Measurements from ENCODE around the gene CAPN10.

CAPN10 gene

DNA sequence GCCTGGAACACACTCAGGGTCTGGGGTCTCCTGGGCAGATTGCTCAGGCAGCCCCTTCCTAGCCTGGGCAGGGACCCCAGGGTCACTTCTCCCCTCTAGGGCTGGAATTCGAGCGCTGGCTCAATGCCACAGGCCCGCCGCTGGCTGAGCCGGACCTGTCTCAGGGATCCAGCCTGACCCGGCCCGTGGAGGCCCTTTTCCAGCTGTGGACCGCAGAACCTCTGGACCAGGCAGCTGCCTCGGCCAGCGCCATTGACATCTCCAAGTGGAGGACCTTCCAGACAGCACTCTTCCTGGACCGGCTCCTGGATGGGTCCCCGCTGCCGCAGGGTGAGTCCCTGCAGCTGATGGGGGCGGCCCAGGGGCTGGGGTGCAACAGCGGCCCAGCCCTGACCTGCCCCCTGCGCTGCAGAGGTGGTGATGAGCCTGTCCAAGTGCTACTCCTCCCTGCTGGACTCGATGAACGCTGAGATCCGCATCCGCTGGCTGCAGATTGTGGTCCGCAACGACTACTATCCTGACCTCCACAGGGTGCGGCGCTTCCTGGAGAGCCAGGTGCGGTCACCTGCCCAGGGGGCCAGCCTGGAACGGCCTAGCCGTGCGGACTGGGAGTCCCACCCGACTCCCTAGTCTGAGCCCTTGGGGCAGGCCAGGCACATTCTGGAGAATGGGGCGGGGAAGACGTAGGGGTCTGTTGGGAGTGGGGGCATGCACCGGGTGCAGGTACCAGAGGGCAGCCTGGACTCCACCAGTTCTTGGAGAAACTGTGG lies 9.9 kb upstream of the CAPN10 start:
- POLR2A ChIA-PET: interaction anchor here (2.8 kb wide), 1 partner anchor 10 kb away, joined by 15 read pairs; the partner anchor contains the start of gene CAPN10
- no peak for TF ChIP-seq CTBP1 (IDR thresholded peaks at IDR 0.05; ENCODE audit: borderline replicate concordance)
- DNase-seq (ENCODE audit: extremely low spot score): no peak
- CTCF ChIA-PET: no interaction called here

DNA sequence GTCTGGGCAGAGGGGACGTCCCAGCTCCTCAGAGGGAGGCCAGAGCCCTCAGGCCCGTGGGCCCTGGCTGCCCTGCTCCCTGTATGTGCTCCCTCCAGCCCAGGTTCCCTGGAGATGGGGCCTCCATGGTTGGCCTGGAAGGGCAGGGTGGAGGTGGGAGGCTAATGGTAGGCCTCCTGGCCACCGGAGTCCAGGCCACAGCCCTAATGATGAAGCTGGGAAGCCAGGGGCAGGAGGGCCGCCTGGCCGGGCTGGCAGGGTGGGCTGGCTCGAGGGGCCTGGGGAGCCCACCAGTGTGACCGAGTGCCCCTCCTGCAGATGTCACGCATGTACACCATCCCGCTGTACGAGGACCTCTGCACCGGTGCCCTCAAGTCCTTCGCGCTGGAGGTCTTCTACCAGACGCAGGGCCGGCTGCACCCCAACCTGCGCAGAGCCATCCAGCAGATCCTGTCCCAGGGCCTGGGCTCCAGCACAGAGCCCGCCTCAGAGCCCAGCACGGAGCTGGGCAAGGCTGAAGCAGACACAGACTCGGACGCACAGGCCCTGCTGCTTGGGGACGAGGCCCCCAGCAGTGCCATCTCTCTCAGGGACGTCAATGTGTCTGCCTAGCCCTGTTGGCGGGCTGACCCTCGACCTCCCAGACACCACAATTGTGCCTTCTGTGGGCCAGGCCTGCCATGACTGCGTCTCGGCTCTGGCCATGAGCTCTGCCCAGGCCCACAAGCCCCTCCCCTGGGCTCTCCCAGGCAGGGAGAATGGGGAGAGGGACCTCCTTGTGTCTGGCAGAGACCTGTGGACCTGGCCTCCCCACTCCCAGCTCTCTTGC lies 9.0 kb upstream of the CAPN10 start:
- no peak for DNase-seq (ENCODE audit: extremely low spot score)
- ChIA-PET POLR2A (interaction anchor here (2.8 kb wide), 1 partner anchor 9 kb away, joined by 15 read pairs; the partner anchor contains the start of gene CAPN10), CTCF (no interaction called here)
- no peak for TF ChIP-seq CTBP1 (IDR thresholded peaks at IDR 0.05; ENCODE audit: borderline replicate concordance)
- TF ChIP-seq SUZ12 (IDR thresholded peaks at IDR 0.05): no peak
- TF ChIP-seq SP1 (IDR thresholded peaks at IDR 0.05): no peak
- TF ChIP-seq LEF1 (IDR thresholded peaks at IDR 0.05; ENCODE audit: borderline replicate concordance): no peak
- TF ChIP-seq L3MBTL2 (conservative IDR thresholded peaks at IDR 0.05): no peak
- TF ChIP-seq FOXK2 (IDR thresholded peaks at IDR 0.05): no peak
- TF ChIP-seq BHLHE40 (IDR thresholded peaks at IDR 0.05; ENCODE audit: borderline replicate concordance): no peak

DNA sequence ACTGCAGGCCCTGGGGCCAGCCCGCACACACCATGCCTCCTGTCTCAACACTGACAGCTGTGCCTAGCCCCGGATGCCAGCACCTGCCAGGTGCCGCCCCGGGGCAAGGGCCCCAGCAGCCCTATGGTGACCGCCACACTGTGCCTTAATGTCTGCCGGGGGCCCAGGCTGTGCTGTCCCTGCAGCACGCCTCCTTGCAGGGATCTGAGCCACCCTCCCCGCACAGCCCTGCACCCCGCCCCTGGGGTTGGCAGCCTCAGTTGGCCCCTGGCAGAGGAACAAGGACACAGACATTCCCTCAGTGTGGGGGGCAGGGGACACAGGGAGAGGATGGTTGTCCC lies 8.5 kb upstream of the CAPN10 start:
- POLR2A ChIA-PET: interaction anchor here (2.8 kb wide), 1 partner anchor 8 kb away, joined by 15 read pairs; the partner anchor contains the start of gene CAPN10
- CTCF ChIA-PET: no interaction called here

DNA sequence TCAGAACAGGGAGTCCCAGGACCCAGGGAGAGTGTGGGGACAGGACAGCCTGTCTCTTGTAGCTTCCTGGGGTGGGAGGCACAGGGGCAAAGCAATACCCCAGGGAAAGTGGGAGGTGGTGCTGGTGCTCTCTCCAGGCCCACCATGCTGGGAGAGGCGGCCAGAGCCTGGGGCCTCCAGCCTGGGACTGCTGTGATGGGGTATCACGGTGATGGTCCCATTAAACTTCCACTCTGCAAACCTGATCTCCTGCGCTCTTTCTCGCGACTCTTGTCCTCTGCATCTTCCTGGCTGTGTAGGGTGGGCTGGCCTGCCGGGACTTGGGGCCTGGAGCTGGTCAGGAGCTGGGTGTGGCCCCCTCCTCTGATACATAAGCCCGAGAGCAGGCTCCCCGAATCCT lies 8.0 kb upstream of the CAPN10 start:
- CTCF ChIA-PET: no interaction called here
- POLR2A ChIA-PET: interaction anchor here (2.8 kb wide), 1 partner anchor 8 kb away, joined by 15 read pairs; the partner anchor contains the start of gene CAPN10
- no peak for TF ChIP-seq BHLHE40 (IDR thresholded peaks at IDR 0.05; ENCODE audit: borderline replicate concordance)
- no peak for TF ChIP-seq SP1 (IDR thresholded peaks at IDR 0.05)
- no peak for TF ChIP-seq SUZ12 (IDR thresholded peaks at IDR 0.05)
- no peak for TF ChIP-seq HDGF (IDR thresholded peaks at IDR 0.05; ENCODE audit: borderline replicate concordance)
- no peak for TF ChIP-seq NFRKB (IDR thresholded peaks at IDR 0.05)
- DNase-seq (ENCODE audit: extremely low spot score): no peak

More for the DNA sequence above, 8.5 kb upstream of the CAPN10 start:
- no peak for TF ChIP-seq L3MBTL2 (conservative IDR thresholded peaks at IDR 0.05)
- TF ChIP-seq SUZ12 (IDR thresholded peaks at IDR 0.05): no peak
- no peak for TF ChIP-seq ARNT (IDR thresholded peaks at IDR 0.05)
- TF ChIP-seq ZNF384 (IDR thresholded peaks at IDR 0.05): no peak
- DNase-seq (ENCODE audit: extremely low spot score): no peak

DNA sequence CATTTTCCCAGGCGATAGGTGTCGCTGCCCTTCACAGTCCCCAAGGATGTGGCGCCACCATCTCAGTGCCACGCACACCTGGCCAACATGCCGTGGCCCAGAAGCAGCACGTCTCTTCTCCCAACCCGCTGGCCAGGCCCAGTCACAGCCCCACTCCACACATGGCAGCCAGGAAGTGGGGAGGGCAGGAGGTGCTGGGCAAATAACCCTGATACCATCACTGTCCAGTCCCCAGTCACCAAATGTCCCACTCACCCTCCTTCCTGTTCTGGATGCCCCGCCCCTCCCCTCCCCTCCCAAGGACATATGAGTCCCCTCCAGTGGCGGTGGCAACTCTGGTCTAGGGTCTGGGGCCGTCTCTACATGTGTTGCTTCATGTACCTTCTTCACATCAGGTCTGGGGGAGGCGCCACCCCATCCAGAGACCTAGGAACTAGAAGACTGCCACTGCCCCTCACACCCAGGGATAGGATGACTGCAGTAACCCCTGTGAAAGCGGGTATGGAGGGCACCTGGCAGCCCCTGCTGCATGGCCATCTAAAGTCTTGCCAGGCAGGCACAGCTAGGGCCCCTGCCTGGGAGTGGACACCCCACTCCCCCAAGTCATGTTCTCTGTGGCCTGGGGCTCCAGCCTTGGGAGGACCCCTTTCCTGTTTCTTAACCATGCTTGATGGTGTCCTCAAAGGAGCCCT lies 7.3 kb upstream of the CAPN10 start:
- ChIA-PET POLR2A (no interaction called here), CTCF (no interaction called here)

DNA sequence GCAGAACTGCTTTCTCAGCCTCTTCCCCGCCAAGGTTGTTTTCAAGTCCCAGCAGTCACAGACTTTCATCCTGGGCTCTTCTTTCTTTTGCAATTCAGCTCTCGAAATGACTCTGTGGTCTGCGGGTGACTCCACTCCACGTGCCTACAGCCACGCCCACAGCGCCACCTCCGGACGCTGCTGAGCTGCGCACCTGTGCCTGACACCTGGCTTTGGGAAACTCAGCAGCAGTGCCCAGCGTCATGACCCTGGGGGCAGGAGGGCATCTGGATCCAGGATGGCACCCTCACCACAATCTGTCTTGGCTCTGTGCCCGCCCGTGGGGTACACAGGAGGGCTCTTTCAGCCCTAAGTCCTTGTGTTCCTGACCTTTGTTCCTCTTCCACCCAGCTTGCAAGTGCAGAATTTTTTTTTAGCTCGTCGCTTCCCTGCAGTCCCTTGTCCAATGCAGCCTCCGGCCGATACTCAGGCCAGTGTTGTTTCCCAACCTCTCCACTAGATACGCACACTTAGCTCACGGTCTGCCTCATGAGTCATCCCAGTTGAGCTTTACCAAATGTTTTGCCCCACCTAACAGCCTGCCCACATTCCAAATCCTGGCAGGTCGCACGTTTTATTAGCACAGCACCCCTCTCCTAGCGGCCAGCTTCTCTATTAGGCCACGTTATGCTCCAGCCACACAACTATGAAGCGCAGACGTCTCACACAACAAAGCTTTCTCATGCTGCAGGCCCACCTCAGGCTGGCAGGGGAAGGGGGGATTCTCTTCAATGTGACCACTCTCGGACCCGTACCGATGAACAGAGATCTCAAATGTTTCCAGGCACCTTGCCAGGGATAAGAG lies 6.5 kb upstream of the CAPN10 start:
- TF ChIP-seq TARDBP (IDR thresholded peaks at IDR 0.05): no peak
- POLR2A ChIA-PET: no interaction called here
- CTCF ChIA-PET: interaction anchor here (0.6 kb wide), 1 partner anchor 13 kb away, joined by 3 read pairs; no protein-coding TSS in a partner anchor
- no peak for DNase-seq (ENCODE audit: extremely low spot score)

More for the DNA sequence above, 7.3 kb upstream of the CAPN10 start:
- no peak for DNase-seq (ENCODE audit: extremely low spot score)
- TF ChIP-seq, protein P1, sequence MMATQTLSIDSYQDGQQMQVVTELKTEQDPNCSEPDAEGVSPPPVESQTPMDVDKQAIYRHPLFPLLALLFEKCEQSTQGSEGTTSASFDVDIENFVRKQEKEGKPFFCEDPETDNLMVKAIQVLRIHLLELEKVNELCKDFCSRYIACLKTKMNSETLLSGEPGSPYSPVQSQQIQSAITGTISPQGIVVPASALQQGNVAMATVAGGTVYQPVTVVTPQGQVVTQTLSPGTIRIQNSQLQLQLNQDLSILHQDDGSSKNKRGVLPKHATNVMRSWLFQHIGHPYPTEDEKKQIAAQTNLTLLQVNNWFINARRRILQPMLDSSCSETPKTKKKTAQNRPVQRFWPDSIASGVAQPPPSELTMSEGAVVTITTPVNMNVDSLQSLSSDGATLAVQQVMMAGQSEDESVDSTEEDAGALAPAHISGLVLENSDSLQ (IDR thresholded peaks at IDR 0.05): no peak
- TF ChIP-seq SP1 (IDR thresholded peaks at IDR 0.05): no peak
- TF ChIP-seq FOXK2 (IDR thresholded peaks at IDR 0.05): no peak
- TF ChIP-seq TARDBP (IDR thresholded peaks at IDR 0.05): no peak
- TF ChIP-seq HDGF (IDR thresholded peaks at IDR 0.05; ENCODE audit: borderline replicate concordance): no peak
- no peak for TF ChIP-seq LEF1 (IDR thresholded peaks at IDR 0.05; ENCODE audit: borderline replicate concordance)
- no peak for TF ChIP-seq SUZ12 (IDR thresholded peaks at IDR 0.05)
- TF ChIP-seq ZNF384 (IDR thresholded peaks at IDR 0.05): no peak
- no peak for TF ChIP-seq CTBP1 (IDR thresholded peaks at IDR 0.05; ENCODE audit: borderline replicate concordance)
- no peak for TF ChIP-seq FOXA1 (IDR thresholded peaks at IDR 0.05)
- no peak for TF ChIP-seq ARNT (IDR thresholded peaks at IDR 0.05)
- TF ChIP-seq NFRKB (IDR thresholded peaks at IDR 0.05): no peak
- no peak for TF ChIP-seq FOXM1 (IDR thresholded peaks at IDR 0.05; ENCODE audit: borderline replicate concordance)
- no peak for TF ChIP-seq L3MBTL2 (conservative IDR thresholded peaks at IDR 0.05)

DNA sequence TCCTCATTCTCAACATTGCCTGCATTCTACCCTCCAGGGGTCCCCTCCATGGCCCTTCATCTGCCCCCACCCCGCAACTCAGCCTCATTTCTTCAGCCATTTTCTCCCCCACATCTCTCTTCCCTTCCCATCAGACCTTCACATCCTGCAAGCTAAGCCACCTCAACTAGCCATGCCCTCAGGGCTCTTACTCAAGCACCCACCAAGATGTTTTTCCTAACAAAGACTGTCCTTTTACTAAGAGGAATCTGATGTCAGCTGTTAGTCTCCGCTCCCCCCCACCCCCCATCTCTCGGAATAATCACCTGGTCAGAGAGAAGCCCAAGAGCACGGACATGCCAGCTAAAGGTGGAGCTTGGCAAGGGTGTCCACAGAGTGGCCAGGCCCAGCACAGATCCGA lies 4.7 kb upstream of the CAPN10 start:
- TF ChIP-seq ELF4 (IDR thresholded peaks at IDR 0.05) (no peak), LEF1 (IDR thresholded peaks at IDR 0.05; ENCODE audit: borderline replicate concordance) (no peak), BHLHE40 (IDR thresholded peaks at IDR 0.05; ENCODE audit: borderline replicate concordance) (no peak), FOXA1 (IDR thresholded peaks at IDR 0.05) (no peak), FOXK2 (IDR thresholded peaks at IDR 0.05) (no peak), L3MBTL2 (conservative IDR thresholded peaks at IDR 0.05) (no peak), CTBP1 (IDR thresholded peaks at IDR 0.05; ENCODE audit: borderline replicate concordance) (no peak), SP1 (IDR thresholded peaks at IDR 0.05) (no peak), NFRKB (IDR thresholded peaks at IDR 0.05) (no peak), ZNF384 (IDR thresholded peaks at IDR 0.05) (no peak), ARNT (IDR thresholded peaks at IDR 0.05) (no peak), SUZ12 (IDR thresholded peaks at IDR 0.05) (no peak), FOXM1 (IDR thresholded peaks at IDR 0.05; ENCODE audit: borderline replicate concordance) (no peak), HDGF (IDR thresholded peaks at IDR 0.05; ENCODE audit: borderline replicate concordance) (no peak)
- TF ChIP-seq, protein P1 (IDR thresholded peaks at IDR 0.05): no peak
- POLR2A ChIA-PET: interaction anchor here (0.9 kb wide), 1 partner anchor 21 kb away, joined by 4 read pairs; the partner anchor contains the start of gene DUSP28
- CTCF ChIA-PET: no interaction called here
- DNase-seq (ENCODE audit: extremely low spot score): no peak
